GM18517 (cell line): ENCODE measurements around the gene SYNE1.

Experiments
- ATAC-seq: cut with Tn5 transposase; IDR thresholded peaks from one replicate; pipeline ENCODE4 v1.9.1; 2021; ENCODE audit warnings: mild to moderate bottlenecking, moderate library complexity; ENCODE audit not compliant: unreplicated experiment

SYNE1 gene

DNA sequence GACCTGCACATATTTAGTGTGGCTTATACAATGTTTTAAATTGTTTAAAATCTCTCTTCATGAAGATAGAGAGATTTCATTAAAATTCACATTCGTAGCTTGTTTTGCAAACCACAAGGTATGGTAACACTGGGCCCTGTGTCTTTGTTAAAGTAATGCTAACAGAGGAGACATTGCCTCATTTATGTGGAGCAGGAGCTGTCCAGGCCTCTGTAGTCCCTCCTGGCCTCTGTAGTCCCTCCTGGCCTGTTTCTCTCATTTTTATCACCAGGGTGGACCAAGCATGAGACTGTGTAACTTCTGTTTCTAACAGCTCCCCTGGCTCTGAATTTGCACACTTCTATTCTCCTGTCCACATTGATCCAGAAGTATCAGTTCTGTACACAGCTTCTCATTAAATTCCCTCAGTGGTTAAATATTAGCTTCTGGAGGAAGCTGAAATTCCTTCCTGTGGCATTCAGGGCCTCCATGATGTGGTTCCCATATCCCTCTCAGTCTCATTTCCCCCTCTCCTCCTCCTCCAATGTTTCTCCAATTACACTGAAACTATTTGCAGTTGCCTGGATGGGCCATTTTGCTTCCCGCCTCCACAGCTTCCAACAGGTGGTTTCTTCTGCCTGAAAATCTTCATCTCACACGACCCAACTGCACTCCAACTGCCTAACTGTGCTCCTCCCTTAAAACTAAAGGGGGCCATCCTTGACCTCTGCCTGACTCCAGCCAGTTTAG lies 340.4 kb downstream of the SYNE1 start:
- ATAC-seq = no peak

DNA sequence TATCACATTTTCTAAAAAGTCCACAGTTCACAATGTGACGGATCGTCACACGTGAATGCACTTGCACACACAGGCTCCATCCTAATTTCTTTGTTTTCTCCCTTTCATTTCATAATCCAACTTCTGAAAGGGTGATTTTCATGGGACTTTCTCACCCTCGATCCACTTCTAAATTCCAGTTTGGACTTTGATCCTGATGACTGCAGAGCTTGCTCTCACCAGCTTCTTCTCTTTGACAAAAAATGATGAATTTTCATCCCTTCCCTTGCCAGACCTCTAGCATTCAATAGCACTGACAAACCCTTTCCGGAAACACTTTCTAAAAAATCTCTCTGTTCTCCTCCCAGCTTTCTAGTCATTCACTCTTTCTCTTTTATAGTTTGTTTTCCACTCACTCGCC lies 341.2 kb downstream of the SYNE1 start:
- no peak for ATAC-seq

DNA sequence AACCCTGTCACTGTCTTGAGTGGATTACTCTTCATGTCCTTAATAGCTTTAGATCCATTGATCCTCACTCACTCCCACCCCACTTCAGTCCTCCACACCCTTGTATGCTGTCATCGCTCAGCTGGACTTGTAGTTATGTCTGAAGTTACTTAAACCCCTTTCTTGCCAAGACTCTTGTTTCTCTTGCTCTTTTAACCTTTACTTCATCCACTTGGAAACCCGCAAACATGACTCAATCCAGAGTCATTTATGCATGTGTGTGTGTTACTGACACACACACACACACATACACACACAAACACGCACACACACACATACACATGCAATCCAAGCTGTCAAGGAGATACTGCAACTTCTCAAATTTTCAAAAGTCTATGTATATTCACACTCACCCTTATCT lies 341.8 kb downstream of the SYNE1 start:
- no peak for ATAC-seq

DNA sequence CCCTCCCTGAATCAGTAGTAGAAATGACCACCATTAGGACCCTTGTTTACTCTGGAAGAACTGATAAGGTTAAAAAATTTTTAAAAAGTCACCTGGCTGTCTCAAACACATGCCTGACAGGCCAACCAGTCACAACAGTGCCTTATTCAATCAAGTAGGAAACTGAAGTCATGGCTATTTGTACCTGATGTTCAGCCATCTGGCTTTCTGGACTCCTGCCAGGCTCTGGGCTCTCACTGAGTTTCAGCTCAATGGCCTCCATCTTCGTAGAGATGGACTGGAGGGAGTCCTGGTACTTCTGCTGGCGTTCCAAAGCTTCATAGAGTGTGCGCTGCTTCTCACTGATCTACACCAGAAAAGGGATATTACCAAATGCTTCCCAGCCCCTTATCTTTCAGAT lies 343.8 kb downstream of the SYNE1 start:
- ATAC-seq = no peak

DNA sequence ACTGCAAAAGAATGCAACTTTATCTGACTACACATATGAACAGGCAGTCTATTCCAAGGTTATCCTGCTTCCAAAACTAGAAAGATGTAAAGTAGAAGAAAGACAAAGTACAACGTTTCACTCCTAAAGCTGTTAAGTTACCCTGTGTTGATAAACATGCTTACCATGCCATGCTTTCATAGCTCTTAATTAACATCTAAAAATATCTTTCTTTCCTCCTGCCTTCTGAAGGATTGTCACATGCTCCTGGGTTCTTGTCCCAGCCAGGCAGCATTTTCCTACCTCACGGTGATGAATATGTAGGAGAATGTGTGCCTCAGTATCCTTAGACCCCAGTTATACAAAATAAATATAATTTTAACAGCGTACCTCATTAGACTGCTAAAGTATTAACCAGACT lies 344.6 kb downstream of the SYNE1 start:
- ATAC-seq = no peak

DNA sequence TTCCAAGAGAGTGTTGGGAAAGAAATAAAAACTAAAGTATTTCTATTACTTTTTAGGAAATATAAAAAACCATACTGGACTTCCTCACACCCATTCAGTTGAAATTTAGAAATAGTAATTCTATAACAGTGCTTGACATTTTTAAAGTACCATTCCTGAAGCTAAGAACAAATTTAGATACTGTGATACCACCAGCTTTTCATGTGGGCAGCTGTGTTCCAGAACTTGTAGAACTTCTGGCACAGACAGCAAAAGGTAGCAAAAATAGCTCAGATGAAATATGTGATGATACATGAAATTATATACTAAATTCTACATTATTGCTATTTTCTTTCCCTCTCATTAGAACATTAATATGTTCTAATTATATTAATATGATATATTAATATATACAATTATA lies 346.5 kb downstream of the SYNE1 start:
- ATAC-seq = no peak

DNA sequence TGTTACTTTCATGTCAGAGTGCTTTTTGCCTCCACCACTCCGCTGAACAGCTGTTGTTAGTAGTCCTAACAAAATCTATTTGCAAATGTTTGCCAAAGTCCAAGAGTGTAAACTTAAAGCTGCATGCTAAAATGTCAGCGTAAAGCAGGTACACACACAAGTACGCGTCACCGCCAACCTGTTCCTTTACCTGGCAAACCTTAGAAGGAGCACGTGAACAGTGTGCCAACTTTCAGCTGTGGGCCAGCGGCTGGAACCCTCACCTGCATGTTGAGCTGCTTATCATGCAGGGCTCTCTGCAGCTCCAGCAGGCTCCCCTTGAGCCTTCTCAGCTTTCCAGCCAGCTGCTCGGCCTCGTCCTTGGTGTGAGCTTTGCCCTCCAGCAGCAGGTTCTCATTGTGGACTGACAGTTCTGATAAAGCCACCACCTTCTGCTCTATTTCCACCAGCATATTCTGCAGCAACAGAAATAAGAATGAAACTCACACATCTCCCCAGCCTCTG lies 359.3 kb downstream of the SYNE1 start:
- no peak for ATAC-seq

DNA sequence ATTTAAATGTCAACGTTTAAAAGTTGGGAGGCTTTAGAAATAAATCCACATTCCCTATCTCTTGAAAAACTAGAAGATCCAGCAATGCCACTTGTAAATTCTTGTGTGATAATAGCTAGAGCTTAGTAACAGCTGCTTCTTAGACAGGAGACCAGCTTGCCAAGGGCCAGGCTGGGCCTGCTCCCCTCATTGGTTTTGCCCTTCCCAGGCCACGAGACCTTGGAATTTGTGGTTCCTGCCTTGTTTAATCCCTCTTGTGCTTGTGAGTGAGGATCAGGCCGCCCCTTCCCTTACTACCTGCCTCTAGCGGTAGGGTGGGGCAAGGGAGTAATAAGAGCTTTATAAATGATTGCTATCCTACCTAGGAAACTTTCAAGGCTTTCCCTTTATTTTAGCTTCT lies 363.5 kb downstream of the SYNE1 start:
- no peak for ATAC-seq

DNA sequence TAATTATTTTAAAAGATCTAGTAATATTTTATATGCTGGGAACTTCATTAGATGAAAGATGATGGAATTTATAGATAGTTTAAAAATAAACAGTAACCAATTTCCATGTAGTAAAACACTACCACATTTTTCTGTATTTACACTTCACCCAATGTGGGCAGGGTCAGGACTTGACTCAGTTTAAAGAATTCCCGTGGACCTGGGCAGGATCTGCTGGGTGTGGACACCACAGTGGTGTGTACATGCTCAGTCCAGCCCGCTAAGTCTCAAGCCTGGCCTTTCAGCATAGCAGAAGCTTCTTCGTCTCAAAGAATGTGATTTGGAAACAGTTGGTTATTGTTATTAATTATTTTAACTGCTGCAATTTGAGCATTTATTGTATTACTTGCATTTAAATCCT lies 364.2 kb downstream of the SYNE1 start:
- ATAC-seq = no peak

DNA sequence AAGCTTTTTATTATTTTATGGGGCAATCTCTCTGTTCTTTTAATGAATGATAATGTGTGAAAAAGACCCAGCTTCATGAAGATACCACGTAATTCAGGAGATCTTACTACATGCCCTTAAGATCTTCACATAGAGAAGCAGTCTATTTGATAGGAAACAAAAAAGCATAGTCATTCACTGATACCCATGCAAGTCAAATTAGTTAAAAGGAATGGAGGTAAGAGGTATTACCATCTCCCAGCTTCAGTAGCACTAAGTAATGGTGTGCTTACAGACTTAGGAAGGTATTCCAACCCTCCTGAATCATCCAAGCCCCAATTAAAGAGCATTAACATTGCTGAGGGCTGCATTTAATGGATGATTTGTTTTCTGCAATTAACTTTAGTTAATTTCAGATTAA lies 364.7 kb downstream of the SYNE1 start:
- no peak for ATAC-seq

DNA sequence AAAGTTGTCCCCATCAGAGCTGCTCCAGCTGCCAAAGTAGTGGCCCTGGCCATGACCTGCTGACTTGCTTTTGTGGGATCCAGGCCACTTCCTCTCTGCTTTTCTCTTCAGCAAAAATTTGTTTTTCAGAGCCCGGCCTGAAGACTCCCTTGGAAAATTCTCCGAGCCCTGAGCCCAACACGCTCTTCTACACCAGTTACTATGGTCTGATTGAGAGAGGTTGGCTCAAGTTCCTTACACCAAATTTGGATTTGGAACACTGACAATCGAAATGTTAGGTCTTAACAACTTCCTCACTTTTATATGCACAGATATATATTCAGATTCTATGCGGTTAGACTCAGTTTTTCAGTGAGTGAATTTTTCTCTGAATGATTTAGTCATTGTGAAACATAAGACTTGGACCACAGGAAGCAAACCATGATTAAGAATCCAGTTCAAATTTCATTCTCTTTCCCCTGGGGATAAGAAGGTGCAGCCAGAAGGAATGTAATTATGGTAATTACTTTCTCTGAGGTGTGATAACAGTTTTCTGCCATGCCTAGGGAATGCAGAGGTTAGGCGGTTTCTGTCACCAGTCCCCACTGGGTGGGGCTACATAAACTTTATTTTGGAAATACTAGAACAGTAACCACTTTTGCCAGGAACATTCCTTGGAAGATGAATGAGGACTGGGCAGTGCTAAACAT lies 365.2 kb downstream of the SYNE1 start:
- no peak for ATAC-seq

DNA sequence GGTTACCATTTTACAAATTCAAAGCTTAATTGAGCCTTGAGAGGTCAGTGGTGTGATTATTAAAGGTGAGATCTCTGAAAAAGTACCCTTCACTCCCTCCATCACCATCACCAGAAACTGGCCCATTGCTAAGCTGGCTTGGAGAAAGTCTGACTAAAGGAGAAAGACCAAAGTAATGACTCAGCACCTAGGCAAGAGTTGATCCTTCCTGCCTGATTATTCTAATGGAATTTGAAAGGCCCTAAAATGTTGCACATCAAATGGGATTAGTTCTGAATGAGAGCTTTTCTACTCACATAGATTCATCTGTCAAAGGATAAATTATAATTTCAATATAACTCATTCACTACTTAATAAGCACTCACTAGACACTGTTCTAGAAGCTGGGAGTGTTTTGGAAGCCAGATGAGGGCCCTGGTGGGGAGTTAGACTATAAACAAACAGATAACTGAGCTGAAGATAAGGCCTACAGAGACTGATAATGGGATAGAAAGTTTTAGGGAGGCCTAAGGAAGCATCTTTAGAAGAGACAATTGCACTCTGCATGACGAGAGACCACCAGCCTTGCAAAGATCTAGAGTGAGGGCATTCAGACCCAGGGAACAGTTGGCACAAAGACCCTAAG lies 366.7 kb downstream of the SYNE1 start:
- ATAC-seq = no peak

DNA sequence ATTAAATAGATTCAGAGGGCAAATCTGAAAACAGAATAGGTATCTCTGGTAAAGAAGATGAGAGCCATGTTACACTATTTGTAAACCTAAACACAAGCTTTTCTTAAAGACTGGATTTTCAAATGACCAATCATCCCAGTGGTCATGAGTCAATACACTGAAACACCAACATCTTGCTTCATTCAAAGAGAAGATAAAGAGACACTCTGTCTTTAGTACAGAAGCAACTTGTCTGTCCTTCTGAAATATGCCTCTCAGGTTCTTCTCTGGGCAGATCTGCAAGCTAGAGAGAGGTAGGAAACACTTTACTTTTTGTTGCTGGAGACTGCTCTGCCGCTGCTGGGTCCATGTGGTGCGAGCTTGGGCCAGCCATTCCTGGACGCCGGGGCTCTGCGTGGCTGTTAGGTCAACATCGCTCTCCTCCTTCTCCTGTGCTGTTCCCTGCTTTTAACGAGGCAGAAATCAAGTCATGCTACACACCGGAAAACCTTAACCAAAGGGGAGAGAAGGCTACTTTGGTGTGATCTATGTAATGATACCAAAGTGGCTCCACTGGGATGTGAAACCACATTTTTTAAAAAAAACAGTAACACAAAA lies 368.2 kb downstream of the SYNE1 start:
- ATAC-seq = no peak

DNA sequence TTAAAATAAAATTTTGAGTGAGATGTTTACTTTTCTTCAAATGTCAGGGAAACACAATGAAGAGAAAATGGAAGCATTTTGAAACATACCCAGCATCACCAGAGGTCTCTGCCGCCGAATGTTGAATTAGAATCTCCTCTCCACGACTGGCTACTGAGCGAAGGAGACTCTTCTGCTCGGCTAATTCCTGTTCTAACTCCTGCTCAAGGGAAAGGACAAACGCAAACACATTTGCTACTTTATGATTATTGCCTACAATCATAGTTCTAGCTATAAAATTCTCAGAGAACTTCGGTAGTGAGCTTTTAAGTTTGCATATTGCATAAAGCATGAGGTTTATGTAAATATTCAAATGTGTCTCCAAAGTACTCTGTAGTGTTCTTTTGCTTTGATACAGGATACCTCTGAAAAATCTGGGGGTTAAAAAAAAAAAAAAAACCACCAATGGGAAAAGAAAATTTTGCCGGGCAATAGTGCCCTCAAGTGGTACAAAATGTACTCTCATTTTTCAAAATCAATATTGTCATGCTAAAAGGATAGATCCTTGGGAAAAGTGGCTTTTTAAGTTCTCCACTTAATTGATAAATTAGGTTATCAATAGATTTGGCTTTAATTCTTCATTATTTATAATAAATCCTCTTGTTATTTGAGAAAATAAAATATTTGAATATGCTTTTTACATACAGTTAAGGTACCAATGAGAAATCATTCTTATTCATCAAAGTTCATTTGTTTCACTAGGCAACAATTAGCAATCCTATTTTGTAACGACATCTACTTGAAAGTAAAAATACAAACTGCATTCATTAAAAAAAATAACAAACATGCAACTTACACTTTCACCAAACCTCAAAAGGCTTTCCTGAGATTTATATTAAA lies 369.0 kb downstream of the SYNE1 start:
- no peak for ATAC-seq

DNA sequence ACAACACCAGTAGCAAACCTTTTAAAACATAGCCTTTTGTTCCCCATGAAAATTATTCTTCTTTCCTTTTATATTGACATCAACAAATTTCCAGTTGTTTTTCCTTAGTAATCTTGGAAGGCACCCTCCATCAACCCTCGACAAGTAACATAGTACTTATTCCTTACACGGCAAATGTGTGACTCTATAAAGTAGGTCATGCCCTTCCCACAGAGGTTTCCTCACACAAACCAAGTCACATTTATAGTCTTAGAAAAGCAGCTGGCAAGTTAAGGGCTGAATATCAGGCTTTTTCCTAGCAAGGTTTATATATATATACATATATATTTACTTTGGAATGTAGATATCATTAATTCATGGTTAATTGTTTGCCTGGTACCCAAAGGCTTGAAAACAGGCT lies 371.5 kb downstream of the SYNE1 start:
- ATAC-seq = no peak

DNA sequence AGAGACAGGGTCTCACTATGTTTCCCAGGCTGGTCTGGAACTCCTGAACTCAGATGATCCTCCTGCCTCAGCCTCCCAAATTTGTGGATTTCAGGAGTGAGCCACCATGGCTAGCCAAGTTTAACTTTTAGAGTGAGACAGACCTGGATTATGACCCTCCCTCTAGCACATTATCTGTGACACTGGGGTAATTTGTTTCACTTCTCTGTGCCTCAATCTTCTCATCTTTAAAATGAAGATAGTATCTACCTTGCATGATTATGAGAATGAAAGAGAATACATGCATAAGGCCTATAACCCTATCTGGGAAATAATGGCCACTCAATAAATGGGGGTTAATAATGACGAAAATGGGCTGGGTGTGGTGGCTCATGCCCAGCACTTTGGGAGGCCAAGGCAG lies 373.6 kb downstream of the SYNE1 start:
- no peak for ATAC-seq

DNA sequence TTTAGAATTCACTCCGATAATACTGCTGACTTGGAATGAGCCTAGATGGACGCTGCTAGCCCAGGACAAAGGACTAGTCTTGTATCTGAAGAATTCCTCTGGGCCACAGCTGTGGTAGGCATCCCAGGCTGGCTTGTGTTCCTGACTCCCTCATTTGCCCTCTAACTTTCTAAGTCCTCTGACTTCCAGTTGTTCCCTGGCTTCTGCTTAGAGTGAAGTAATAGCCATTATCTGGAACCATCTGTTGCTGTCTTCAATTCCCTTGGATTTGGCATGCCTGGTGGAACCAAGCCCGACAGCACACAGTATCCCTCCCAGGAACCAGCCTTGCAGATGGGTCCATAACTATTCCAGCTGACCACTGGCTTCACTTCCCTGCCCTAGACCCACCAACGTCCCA lies 376.0 kb downstream of the SYNE1 start:
- no peak for ATAC-seq

DNA sequence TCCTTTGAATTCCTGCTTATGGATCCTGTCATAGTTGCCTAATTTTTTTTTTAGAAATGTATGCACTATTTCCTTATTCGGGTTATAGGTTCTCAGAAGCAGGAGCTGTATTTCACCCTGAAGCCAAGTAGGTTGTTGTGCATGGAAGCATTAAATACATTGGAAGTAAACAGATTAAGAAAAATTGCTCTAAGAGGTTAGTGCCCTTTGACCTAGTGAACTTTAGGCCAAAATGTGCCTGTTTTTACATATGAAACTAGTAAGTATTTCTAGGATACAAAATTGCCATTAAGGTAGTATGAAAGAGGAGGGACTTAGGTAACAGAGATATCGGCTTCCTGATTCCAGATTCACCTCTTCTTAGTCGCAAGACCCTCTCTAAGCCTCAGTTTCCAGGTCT lies 377.9 kb downstream of the SYNE1 start:
- ATAC-seq = no peak

DNA sequence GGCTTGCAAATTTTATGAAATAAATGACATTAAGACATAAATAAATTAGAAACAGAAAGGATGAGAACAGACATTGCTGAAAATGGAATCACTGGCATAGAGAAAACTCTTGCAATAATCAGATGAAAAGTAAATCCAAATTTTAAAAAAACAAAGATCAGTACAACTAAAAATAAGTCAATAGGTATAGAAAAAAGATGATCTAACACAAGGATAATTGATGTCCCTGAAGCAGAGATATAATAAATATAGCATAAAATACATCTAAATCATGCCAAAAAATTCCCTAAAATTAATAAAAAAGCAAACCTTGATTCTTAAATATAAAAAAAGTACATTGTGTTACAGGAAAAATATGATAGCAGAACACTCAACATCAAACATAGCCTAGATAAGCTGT lies 379.6 kb downstream of the SYNE1 start:
- ATAC-seq = no peak

DNA sequence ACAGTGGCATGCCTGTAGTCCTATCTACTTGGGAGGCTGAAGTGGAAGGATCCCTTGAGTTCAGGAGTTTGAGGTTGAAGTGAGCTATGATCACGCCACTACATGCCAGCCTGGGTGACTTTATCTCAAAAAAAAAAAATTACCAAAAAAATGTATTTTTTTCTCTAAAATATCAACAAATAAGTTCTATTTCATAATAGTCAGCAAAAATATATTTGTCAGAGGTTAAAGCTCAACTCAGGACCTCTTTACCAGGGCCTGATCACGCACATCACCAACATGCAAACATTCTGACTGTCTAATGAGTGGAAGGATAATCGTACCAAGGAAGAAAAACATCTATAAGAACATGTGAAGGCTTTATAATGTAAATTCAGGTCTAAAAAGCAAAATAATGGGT lies 387.0 kb downstream of the SYNE1 start:
- ATAC-seq = no peak

DNA sequence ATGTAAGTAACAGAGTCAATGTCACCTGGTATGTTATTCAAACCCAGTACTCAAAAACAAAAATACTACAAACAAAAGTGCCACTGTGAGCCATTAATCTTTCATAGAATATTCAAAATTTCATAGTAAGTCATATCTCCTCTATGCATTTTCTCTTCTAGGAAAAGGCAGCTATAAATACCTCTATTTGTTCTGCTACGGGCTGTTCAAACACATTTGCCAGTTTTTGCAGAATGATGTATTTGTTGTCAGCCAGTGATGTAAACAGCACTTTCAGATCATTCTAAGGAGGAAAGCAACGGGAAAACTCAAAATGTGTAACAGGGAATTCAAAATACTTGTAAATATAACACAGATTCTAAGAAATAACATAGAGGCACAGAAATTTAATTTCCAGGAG lies 388.2 kb downstream of the SYNE1 start:
- no peak for ATAC-seq
